ENCODE results near the gene ZDHHC11B.
"Not testable (repeated sequence)": the region's sequence is repeated elsewhere in the genome, so short reads cannot be mapped to it uniquely, and the experiment has no call there.

Gene ZDHHC11B

DNA sequence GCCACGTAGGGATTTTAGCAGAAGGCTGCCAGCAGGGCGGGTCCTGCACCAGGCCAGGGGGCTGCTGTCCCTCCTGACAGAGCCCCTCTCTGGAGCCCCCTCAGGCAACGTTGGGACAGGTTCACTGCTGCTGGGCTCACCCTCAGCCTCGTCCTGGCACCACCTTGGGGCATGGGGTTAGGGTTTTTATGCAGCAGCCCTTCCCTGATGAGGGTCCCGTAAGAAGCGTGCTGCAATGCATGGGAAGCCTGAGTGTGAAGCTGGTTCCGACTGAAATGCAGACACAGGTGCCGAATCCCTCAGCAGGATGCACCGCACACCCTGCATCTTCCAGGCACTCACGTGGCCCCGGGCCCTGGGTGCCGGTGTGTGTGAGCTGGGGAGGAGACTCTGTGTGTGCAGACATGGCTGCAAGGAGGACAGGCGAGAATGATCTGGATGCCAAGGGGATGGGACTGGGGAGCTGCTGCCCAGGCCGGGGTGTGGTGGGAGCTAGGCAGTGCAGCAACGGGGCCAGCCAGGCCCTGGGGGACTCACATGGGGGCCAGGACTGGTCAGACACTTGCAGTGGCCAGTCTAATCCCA is 27.1 kb downstream of the ZDHHC11B start:
- no peak for DNase-seq (ENCODE audit: low read depth)
- no peak overlapping the region for H3K4me3 ChIP-seq (ENCODE audit: low read depth, low read length)
- TF ChIP-seq, protein P1, sequence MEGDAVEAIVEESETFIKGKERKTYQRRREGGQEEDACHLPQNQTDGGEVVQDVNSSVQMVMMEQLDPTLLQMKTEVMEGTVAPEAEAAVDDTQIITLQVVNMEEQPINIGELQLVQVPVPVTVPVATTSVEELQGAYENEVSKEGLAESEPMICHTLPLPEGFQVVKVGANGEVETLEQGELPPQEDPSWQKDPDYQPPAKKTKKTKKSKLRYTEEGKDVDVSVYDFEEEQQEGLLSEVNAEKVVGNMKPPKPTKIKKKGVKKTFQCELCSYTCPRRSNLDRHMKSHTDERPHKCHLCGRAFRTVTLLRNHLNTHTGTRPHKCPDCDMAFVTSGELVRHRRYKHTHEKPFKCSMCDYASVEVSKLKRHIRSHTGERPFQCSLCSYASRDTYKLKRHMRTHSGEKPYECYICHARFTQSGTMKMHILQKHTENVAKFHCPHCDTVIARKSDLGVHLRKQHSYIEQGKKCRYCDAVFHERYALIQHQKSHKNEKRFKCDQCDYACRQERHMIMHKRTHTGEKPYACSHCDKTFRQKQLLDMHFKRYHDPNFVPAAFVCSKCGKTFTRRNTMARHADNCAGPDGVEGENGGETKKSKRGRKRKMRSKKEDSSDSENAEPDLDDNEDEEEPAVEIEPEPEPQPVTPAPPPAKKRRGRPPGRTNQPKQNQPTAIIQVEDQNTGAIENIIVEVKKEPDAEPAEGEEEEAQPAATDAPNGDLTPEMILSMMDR (IDR thresholded peaks at IDR 0.05; ENCODE audit: low read depth, low read length, missing control alignments), result no peak

DNA sequence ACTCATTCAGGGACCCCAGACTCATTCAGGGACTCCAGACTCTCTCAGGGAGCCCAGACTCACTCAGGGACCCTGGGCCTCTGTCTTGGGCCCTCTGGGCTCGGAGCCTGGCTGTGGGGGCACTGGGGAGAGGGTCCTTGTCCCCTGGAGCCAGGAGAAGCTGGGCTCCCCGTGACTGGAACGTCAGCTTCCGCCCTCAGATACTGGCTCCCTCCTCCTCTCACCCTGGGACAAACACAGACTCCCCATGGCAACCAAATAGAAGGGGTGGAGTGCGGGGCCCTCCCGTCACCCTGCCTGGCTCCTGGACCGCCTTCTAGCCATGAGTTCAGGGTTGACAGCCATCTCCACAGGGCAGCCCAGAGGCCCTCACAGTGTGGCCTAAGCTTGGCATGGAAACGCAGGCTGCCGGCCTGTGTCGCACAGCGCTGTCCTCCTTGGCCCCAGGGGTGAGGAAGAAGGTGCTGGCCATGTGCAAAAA is 27.6 kb downstream of the ZDHHC11B start:
- TF ChIP-seq, protein P1 (IDR thresholded peaks at IDR 0.05; ENCODE audit: low read depth, low read length, missing control alignments), result no peak

DNA sequence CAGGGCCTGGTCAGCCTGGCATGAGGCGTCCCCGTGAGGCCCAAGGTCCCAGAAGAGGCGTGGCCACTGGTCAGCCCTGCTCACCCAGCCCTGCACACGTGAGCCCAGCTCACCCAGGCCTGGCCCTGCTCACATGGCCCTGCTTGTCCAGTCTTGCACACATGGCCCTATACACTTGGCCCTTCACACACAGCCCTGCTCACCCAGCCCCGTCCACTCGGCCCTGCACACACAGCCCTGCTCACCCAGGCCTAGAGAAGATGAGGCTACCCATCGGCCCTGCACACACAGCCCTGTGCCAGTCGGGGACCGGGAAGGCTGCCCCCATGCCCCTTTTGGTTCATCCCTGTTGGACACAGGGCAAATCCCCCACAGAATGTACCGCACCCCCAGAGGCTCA is 28.4 kb downstream of the ZDHHC11B start:
- no peak for DNase-seq (ENCODE audit: low read depth)
- no peak overlapping the region for H3K4me3 ChIP-seq (ENCODE audit: low read depth, low read length)
- TF ChIP-seq, protein P1 (IDR thresholded peaks at IDR 0.05; ENCODE audit: low read depth, low read length, missing control alignments), result no peak

More for the DNA sequence above, 27.6 kb downstream of the ZDHHC11B start:
- DNase-seq (ENCODE audit: low read depth), result no peak
- no peak overlapping the region for H3K4me3 ChIP-seq (ENCODE audit: low read depth, low read length)

DNA sequence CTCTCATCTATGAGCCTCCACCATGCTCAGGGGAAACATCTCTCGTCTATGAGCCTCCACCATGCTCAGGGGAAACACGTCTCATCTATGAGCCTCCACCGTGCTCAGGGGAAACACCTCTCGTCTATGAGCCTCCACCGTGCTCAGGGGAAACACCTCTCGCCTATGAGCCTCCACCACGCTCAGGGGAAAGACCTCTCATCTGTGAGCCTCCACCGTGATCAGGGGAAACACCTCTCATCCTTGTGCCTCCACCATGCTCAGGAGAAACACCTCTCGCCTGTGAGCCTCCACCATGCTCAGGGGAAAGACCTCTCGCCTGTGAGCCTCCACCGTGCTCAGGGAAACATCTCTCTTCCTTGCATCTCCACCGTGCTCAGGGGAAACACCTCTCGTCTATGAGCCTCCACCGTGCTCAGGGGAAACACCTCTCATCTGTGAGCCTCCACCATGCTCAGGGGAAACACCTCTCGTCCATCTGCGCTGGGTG is 30.3 kb downstream of the ZDHHC11B start:
- H3K4me3 ChIP-seq (ENCODE audit: low read depth, low read length); DNase-seq (ENCODE audit: low read depth): not testable (repeated sequence)

DNA sequence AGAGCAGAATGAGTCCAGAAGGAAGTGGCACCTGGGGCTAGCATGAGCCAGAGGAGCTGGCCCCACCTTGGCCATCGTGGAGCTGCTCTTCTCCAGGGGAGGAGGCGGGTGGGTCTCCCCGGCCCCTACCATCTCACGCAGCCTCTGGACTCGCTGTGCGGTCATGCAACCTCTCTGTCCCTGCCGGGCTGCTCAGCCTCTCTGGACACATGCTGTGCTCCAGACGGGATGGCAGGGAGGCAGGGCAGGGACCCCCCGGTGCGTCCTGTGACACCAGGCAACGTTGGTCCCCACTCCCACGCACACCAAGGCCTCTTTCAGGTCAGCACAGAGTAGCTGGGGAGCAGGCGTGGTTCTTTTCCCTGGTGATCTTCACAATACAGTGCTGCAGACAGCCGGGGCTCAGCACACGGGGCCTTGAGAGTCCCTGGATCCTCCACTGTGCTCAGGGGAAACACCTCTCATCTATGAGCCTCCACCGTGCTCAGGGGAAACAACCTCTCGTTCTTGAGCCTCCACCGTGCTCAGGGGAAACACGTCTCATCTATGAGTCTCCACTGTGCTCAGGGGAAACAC is 30.9 kb downstream of the ZDHHC11B start:
- not testable (repeated sequence) for DNase-seq (ENCODE audit: low read depth)

DNA sequence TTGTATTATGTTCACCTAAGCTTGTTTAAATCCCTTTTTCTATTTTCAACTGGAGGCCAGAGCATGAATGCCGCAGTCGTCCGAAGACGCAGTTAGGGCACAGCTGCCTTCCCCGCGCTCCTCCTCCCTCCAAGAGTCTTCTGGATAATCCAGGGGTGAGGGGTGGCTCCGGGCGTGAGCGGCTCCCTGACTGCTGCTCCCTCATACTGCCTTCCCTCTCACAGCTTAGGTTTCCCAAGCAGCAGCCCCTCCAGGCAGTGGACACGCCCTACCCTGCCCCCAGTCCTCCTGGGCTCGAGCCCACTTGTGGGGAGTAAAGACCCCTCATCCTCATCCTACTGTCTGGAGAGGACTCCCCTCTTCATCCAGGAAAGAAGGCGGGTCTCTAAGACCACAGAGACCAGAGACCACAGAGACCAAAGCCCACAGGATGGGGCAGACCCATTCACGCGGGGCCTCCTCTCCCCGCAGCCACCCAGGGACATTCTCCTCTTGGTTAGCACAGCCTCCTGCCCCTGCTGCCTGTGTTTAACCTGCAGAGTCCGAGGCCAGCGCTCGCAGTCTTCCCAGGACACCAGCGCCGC is 31.9 kb downstream of the ZDHHC11B start:
- not testable (repeated sequence) for H3K4me3 ChIP-seq (ENCODE audit: low read depth, low read length); DNase-seq (ENCODE audit: low read depth)

More for the DNA sequence above, 30.9 kb downstream of the ZDHHC11B start:
- not testable (repeated sequence) for H3K4me3 ChIP-seq (ENCODE audit: low read depth, low read length)

DNA sequence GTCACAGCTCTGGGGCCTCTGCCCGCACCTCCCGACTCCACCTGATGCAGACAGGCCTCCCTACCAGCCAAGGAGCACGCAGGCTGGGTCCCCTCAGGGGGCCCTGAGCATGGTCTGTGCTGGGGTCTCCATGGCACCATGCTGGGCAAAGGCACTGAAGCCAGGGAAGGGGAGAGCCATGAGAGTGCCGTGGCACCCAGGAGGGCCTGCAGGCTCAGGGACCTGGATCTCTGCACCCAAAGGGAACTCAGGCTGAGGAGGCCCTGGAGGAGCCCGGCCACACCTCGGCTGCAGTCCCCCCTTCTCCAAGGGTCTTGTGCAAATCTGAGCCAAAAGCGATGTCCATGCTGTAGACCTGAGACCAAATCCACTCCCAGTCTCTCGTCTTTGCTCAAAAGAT is 32.5 kb downstream of the ZDHHC11B start:
- DNase-seq (ENCODE audit: low read depth); H3K4me3 ChIP-seq (ENCODE audit: low read depth, low read length): not testable (repeated sequence)

DNA sequence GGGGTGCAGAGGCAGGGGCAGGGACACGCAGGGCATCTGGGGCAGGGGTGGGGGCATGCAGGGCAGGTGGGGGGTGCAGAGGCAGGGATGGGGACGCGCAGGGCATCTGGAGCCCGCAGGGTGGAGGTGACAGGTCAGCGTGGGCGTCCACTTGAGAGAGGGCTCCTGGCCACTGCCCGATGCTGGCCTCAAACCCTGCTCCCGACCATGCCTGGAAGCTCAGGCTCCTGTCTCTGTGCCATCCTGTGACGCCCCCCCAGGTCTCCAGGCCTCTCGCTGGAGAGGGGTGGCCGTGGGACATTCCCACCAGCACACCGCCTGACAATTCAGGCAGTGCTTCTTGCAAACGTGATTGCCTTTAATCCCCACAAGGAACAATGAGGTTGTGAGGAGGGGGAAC is 33.0 kb downstream of the ZDHHC11B start:
- no peak for DNase-seq (ENCODE audit: low read depth)
- TF ChIP-seq, protein P1 (IDR thresholded peaks at IDR 0.05; ENCODE audit: low read depth, low read length, missing control alignments), result no peak
- H3K4me3 ChIP-seq (ENCODE audit: low read depth, low read length), result no peak overlapping the region

DNA sequence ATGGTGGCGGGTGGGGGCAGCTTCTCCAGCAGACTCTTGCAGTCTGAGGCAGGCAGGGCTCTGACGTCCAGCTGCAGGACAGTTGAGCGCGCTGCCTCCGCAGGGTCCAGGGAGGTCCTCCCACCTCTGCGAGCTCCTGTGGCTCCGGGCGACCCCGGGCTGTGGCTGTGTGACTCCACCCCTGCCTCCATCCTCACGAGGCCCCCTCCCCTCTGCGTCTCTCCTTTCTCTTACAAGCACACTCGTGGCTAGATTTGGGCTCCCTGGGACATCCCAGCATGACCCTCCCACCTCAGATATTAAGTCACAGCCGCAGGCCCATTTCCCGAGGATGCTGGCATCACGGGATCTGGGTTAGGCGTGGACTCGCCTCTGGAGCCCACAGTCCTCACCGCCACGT is 34.3 kb downstream of the ZDHHC11B start:
- DNase-seq (ENCODE audit: low read depth); H3K4me3 ChIP-seq (ENCODE audit: low read depth, low read length): not testable (repeated sequence)

All from GM12864 (cell line).